Measurements from ENCODE around the gene COX8C.
"Not testable (repeated sequence)": the region's sequence is repeated elsewhere in the genome, so short reads cannot be mapped to it uniquely, and the experiment has no call there.

COX8C gene

GRCh38 chr14:93375673-93376156, 28.7 kb downstream of the COX8C start:
- DNase-seq = no peak

- no peak for DNase-seq
Observed at GRCh38 chr14:93379831-93380230, 32.8 kb downstream of the COX8C start.

GRCh38 chr14:93381644-93382043, 34.7 kb downstream of the COX8C start:
- no peak for DNase-seq

- not testable (repeated sequence) for DNase-seq
Observed at GRCh38 chr14:93384256-93384655, 37.3 kb downstream of the COX8C start.

- DNase-seq = no peak
Observed at GRCh38 chr14:93395231-93395630, 48.2 kb downstream of the COX8C start.

GRCh38 chr14:93396456-93396855, 49.5 kb downstream of the COX8C start:
- DNase-seq = no peak
